ENCODE data around the gene SH2D4B.

DNA sequence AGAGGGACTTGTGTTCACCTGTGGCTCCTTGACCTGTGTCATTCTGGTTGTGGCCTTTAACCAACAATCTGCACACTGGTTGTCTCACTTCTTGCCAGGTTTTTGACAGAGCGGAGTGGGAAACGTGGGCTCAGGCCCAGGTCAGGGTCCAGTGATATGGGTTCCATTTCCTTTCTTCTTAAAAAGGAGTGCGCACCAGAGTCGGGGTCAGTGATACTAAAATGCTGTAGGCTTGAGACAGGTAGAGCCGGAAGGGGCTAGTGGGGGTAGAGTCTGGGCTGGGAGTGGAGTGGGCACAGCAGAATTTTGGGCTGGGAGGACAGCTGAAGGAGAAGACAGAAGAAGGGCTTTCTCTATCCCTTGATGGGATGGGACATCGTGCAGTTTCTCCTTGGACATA is 61.2 kb downstream of the SH2D4B start:
- TF ChIP-seq BACH2 (CRISPR knock-in tag; IDR thresholded peaks at IDR 0.05; ENCODE audit: borderline replicate concordance) = no peak
- TF ChIP-seq, protein P1, sequence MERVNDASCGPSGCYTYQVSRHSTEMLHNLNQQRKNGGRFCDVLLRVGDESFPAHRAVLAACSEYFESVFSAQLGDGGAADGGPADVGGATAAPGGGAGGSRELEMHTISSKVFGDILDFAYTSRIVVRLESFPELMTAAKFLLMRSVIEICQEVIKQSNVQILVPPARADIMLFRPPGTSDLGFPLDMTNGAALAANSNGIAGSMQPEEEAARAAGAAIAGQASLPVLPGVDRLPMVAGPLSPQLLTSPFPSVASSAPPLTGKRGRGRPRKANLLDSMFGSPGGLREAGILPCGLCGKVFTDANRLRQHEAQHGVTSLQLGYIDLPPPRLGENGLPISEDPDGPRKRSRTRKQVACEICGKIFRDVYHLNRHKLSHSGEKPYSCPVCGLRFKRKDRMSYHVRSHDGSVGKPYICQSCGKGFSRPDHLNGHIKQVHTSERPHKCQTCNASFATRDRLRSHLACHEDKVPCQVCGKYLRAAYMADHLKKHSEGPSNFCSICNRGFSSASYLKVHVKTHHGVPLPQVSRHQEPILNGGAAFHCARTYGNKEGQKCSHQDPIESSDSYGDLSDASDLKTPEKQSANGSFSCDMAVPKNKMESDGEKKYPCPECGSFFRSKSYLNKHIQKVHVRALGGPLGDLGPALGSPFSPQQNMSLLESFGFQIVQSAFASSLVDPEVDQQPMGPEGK (CRISPR knock-in tag; IDR thresholded peaks at IDR 0.05; ENCODE audit: borderline replicate concordance) = no peak
- no peak for TF ChIP-seq ZNF8 (CRISPR knock-in tag; IDR thresholded peaks at IDR 0.05)
- no peak for TF ChIP-seq ESRRG (CRISPR knock-in tag; IDR thresholded peaks at IDR 0.05)
- TF ChIP-seq CSDC2 (CRISPR knock-in tag; IDR thresholded peaks at IDR 0.05) = no peak
- TF ChIP-seq ZNF70 (CRISPR knock-in tag; IDR thresholded peaks at IDR 0.05) = no peak
- TF ChIP-seq, protein P2, sequence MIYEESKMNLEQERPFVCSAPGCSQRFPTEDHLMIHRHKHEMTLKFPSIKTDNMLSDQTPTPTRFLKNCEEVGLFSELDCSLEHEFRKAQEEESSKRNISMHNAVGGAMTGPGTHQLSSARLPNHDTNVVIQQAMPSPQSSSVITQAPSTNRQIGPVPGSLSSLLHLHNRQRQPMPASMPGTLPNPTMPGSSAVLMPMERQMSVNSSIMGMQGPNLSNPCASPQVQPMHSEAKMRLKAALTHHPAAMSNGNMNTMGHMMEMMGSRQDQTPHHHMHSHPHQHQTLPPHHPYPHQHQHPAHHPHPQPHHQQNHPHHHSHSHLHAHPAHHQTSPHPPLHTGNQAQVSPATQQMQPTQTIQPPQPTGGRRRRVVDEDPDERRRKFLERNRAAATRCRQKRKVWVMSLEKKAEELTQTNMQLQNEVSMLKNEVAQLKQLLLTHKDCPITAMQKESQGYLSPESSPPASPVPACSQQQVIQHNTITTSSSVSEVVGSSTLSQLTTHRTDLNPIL (CRISPR knock-in tag; IDR thresholded peaks at IDR 0.05; ENCODE audit: low read depth) = no peak
